Gastroesophageal sphincter (tissue), 4 donors: ENCODE data around the gene CLSTN2. TPM values are rescaled to one million over a fixed set of nuclear protein-coding genes. Genes with fewer than 3 reads are reported as not detected.

ENCODE experiments used
- ATAC-seq: fragments of 150-250 bp; one replicate; pipeline ENCODE4 v1.9.1; 2016; ENCODE audit warnings: mild to moderate bottlenecking, moderate library complexity
- H3K27ac ChIP-seq, 4 donors: fragments of 200-600 bp; sonication (generic) in 3 of 4; 1 replicate in 3 of 4; 2 replicates in 1 of 4; pipeline ENCODE4 v1.5.1; 2016 to 2019
- H3K27me3 ChIP-seq: fragments of 200-600 bp; sonication (generic); one replicate; pipeline ENCODE4 v1.5.1; 2019
- H3K36me3 ChIP-seq, 2 donors: fragments of 200-600 bp; sonication (generic); one replicate each; pipeline ENCODE4 v1.5.1; 2019; ENCODE audit warnings: control low read depth in 1 of 2
- H3K4me1 ChIP-seq, 3 donors: fragments of 200-600 bp; sonication (generic); 1 replicate in 2 of 3; 2 replicates in 1 of 3; pipeline ENCODE4 v1.5.1; 2016 to 2019; ENCODE audit warnings: control low read depth in 2 of 3
- H3K4me3 ChIP-seq, 2 donors: fragments of 200-600 bp; sonication (generic); one replicate each; pipeline ENCODE4 v1.5.1; 2019; ENCODE audit warnings: mild to moderate bottlenecking in 1 of 2, moderate library complexity in 1 of 2
- H3K9me3 ChIP-seq, 3 donors: fragments of 200-600 bp; sonication (generic); one replicate each; pipeline ENCODE4 v1.5.1; 2017 to 2019; ENCODE audit warnings: control low read depth in 2 of 3
- CTCF ChIP-seq, 4 experiments: fragments of 200-600 bp in 2 of 4; fragments of 450-650 bp in 2 of 4; sonication (generic) in 1 of 4; IDR thresholded peaks; one replicate each; pipeline ENCODE4 v1.5.1; 2017 to 2019; ENCODE audit warnings: antibody characterized with exemption in 4 of 4, mild to moderate bottlenecking in 2 of 4, moderate library complexity in 2 of 4
- EP300 ChIP-seq: sonication (generic); formaldehyde crosslinking; IDR thresholded peaks from one replicate; pipeline ENCODE4 v1.6.1; 2017; ENCODE audit warnings: antibody characterized with exemption, mild to moderate bottlenecking
- POLR2A ChIP-seq, 2 donors: fragments of 450-650 bp; IDR thresholded peaks; one replicate each; pipeline ENCODE4 v1.6.1; 2017; ENCODE audit warnings: antibody characterized with exemption in 2 of 2, mild to moderate bottlenecking in 2 of 2, moderate library complexity in 1 of 2
- POLR2AphosphoS5 ChIP-seq: sonication (generic); formaldehyde crosslinking; IDR thresholded peaks from one replicate; pipeline ENCODE4 v1.6.1; 2017; ENCODE audit warnings: antibody characterized with exemption
- WGBS, 2 donors: methylation state at CpG; one replicate each; pipeline ENCODE4 v1.1.5; 2018; ENCODE audit warnings: low coverage in 1 of 2; 5-methylcytosine and 5-hydroxymethylcytosine counted together
- total RNA-seq, 4 donors: library from RNA; depleted of rRNA; stranded (reverse); fragments of >200 nt; gene quantifications; one replicate each; pipeline ENCODE4 v1.1.0, GENCODE V29; 2016

CLSTN2 gene
- total RNA-seq, 4 donors from 2014 or later: 6.6 to 9.7 (median 7.7) TPM

DNA sequence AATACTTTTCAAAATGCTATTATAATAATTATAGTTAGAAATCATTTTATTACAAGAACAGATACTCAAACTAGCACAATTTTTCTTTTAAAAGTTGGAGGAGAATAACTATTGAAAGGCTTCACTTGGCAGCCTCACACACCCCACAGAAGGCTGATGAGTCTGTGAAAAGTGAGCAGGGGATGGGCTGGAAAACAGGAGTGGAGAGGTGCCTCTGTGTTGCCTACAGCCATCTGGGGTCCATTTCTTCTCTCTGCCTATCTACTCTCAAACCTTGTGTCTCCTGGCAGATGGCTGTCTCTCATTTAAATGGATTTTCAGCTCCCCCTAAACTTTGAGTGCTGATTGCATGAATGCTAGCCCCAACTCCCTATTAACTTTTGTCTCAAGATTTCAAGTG, 230.8 kb downstream of the CLSTN2 start:
- no peak for TF ChIP-seq POLR2A (IDR thresholded peaks at IDR 0.05)
- TF ChIP-seq CTCF (IDR thresholded peaks at IDR 0.05): no peak
- no peak for TF ChIP-seq EP300
- no peak for TF ChIP-seq POLR2AphosphoS5
- no peaks in the 10 kb centered on the region for H3K36me3 ChIP-seq
- ATAC-seq: no peak
- no peaks in the 10 kb centered on the region for H3K27me3 ChIP-seq
- no peak overlapping the region for H3K27ac ChIP-seq
- no peaks in the 10 kb centered on the region for H3K4me1 ChIP-seq
- no peaks in the 10 kb centered on the region for H3K9me3 ChIP-seq
- H3K4me3 ChIP-seq: no peak overlapping the region

DNA sequence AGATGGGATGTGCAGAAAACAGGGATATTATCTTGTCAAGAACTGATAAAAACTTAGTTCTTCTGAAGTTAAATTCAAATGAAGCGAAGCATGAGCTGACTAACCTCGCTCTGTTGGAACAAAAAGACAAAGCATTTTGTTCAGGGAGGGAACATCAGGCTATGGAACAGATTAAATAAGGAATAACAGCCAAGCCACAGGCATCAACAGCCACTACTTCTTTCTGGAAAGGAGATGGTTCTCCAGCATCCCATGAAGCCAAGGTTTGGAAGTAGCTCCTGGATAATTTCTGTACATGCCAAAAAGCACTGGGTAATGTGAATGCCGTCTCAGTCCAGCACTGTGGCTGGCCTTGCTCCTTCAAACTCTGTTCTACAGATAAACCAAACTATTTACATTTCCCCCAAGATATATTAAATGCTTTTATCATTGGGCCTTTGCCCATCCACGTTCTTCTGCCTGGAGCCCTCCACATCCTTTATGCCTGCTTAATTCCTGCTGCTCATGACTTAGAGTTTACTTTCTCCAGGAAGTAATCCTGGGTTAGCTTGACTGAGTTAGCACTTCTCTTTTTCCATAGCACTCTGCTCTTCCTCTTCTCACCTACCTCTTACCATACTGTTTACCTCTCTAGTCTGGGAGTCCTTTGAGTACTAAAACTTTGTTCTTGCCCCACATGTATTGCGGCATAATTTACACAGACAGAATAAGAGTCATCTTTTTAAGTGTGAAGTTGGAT, 232.0 kb downstream of the CLSTN2 start:
- ATAC-seq: no peak
- no peak overlapping the region for H3K27ac ChIP-seq
- H3K36me3 ChIP-seq: no peaks in the 10 kb centered on the region
- no peak overlapping the region for H3K4me3 ChIP-seq
- H3K27me3 ChIP-seq: no peaks in the 10 kb centered on the region
- no peaks in the 10 kb centered on the region for H3K4me1 ChIP-seq
- WGBS, 2 donors: 63 to 67% methylated on average over 3 to 4 of the region's 5 CpGs
- no peaks in the 10 kb centered on the region for H3K9me3 ChIP-seq
- TF ChIP-seq CTCF (IDR thresholded peaks at IDR 0.05): no peak
- no peak for TF ChIP-seq EP300

DNA sequence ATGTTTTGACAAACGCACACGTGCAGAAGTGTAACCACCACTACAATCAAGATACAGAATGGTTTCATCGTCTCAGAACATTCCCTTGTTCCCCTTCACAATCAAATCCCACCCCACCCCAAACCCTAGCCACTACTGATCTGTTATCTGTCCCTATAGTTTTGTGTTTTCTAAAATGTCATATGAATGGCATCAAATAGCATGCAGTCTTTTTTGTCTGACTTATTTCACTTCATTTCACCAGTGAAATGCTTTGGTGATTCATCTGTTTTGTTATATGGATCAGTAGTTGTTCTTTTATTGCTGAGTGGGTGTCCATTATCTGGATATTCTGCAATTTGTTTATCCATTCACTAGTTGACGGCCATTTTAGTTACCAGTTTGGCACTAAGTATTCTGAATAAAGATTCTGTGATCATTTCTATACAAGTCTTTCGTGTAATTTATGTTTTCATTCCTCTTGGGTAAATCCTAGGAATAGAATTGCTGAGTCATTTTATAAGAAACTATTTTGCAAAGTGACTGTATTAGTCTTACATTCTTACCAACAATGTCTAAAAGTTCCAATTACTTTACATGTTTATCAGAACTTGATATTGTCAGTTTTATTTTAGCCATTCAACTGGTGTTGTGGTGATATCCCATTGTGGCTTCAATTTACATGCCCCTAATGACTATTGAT, 232.8 kb downstream of the CLSTN2 start:
- H3K4me3 ChIP-seq: no peak overlapping the region
- H3K27me3 ChIP-seq: no peaks in the 10 kb centered on the region
- no peak for ATAC-seq
- no peak overlapping the region for H3K27ac ChIP-seq
- no peak for TF ChIP-seq POLR2AphosphoS5
- no peak for TF ChIP-seq POLR2A (IDR thresholded peaks at IDR 0.05)
- no peak for TF ChIP-seq EP300
- TF ChIP-seq CTCF (IDR thresholded peaks at IDR 0.05): no peak
- no peaks in the 10 kb centered on the region for H3K36me3 ChIP-seq
- H3K9me3 ChIP-seq: no peaks in the 10 kb centered on the region
- WGBS, 2 donors: 52 to 70% methylated on average over 4 to 5 of the region's 5 CpGs
- no peaks in the 10 kb centered on the region for H3K4me1 ChIP-seq

DNA sequence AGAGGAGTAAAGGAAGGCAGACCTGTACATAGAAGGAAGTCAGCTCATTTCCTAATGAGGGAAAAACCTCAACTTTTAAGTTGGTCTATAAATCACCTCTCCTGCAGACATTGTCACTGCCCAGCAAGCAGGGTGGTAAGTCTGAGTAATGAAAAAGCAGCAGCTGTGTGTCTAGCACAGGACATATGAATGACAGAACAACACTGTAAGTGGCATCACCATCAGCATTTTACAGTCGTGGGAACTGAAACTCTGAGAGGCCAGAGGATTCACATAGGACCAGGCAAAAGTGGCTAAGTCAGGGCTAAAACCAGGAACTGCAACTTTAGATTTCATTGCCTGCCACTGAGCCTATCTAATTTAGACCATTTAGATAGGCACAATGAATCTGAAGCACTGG, 235.6 kb downstream of the CLSTN2 start:
- 57 to 63% methylated on average over 1 of the region's 1 CpG for WGBS, 2 donors
- H3K36me3 ChIP-seq: no peaks in the 10 kb centered on the region
- H3K9me3 ChIP-seq: no peaks in the 10 kb centered on the region
- H3K4me3 ChIP-seq: no peak overlapping the region
- ATAC-seq: no peak
- H3K27me3 ChIP-seq: no peaks in the 10 kb centered on the region
- H3K4me1 ChIP-seq: no peaks in the 10 kb centered on the region
- no peak overlapping the region for H3K27ac ChIP-seq
- TF ChIP-seq CTCF (IDR thresholded peaks at IDR 0.05) (no peak), POLR2A (IDR thresholded peaks at IDR 0.05) (no peak), EP300 (no peak), POLR2AphosphoS5 (no peak)

DNA sequence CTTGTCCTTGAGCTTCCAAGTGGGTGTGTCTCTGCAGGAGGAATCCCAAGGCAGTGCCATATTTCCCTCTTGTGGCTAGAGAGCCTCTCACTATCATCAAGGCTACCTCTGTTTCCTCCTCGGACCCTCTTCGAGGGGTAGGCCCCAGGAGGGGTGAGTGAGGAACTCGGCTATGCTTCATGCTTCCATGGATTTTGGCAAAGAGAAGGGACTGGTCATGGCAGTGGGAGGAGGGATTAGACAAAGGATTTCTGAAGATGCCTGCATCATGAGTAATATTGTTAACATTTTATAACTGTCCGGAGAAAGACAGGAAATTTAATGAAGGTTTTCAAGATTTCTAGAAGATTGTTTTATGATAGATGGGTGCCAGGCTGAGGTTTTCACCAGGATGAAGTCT, 241.5 kb downstream of the CLSTN2 start:
- Histone ChIP-seq H3K27me3 (no peaks in the 10 kb centered on the region), H3K4me3 (no peak overlapping the region), H3K4me1 (no peaks in the 10 kb centered on the region), H3K9me3 (no peaks in the 10 kb centered on the region), H3K27ac (no peak overlapping the region), H3K36me3 (no peaks in the 10 kb centered on the region)
- ATAC-seq: no peak
- TF ChIP-seq CTCF (IDR thresholded peaks at IDR 0.05) (no peak), POLR2A (IDR thresholded peaks at IDR 0.05) (no peak), EP300 (no peak), POLR2AphosphoS5 (no peak)
- 50 to 65% methylated on average over 1 to 4 of the region's 4 CpGs for WGBS, 2 donors
